HepG2 (cell line): Measurements from ENCODE around the gene DNMT3B. TPM values are rescaled to one million over a fixed set of nuclear protein-coding genes. Genes with fewer than 3 reads are reported as not detected.
A peak's percentile ranks its signal among the peaks of the same experiment; 100 is the strongest.

Source experiments
- ATAC-seq: fragments of 200-7000 bp; cut with Tn5 transposase; 3 replicates; pipeline ENCODE4 v1.9.1; 2020; ENCODE audit warnings: mild to moderate bottlenecking, moderate library complexity
- BruUV-seq: library from RNA; stranded (reverse); fragments of 400-500 nt; replicated peaks from 2 replicates; lab custom pipeline; 2021; lab: Mats Ljungman, UMichigan
- CTCF ChIA-PET: fragments of 300-600 bp; formaldehyde crosslinking; extraction: SDS; loops from one replicate; lab custom pipeline; 2021; ENCODE audit warnings: low total read pairs, inconsistent platforms, low intra/inter-chr PET ratio; lab: Yijun Ruan, JAX
- POLR2A ChIA-PET: fragments of 350-600 bp; sonication (Branson Sonifier 250); formaldehyde crosslinking; loops from one replicate; lab custom pipeline; 2020; ENCODE audit warnings: antibody characterized with exemption, inconsistent platforms; lab: Yijun Ruan, JAX
- DNase-seq: peaks from one replicate; pipeline ENCODE4 v3.0.0-alpha.2; 2015; ENCODE audit warnings: low spot score
- FAIRE-seq: peaks from 3 replicates; lab custom pipeline; 2011; peaks lifted over from hg19 to GRCh38; lab: Jason Lieb, UNC
- H2AFZ ChIP-seq: one replicate; pipeline ENCODE4 v1.6.1; 2011; ENCODE audit warnings: low read length, inconsistent platforms
- H3K27ac ChIP-seq: fragments of 300-600 bp; 3 replicates; pipeline ENCODE4 v1.8.0; 2011; ENCODE audit warnings: mixed run types, mild to moderate bottlenecking, mixed read lengths, low read length, inconsistent platforms; ENCODE audit not compliant: insufficient read depth; ENCODE audit errors: extremely low read length
- H3K27me3 ChIP-seq, 2 experiments: fragments of 200-600 bp in 1 of 2; 2 replicates in 1 of 2; 3 replicates in 1 of 2; pipeline versions ENCODE4 v1.6.0 to v1.8.0; 2011; ENCODE audit warnings: low read length in 2 of 2, mild to moderate bottlenecking in 2 of 2, moderate library complexity in 2 of 2, inconsistent platforms in 1 of 2; ENCODE audit not compliant: insufficient read depth in 2 of 2, control insufficient read depth in 1 of 2
- H3K36me3 ChIP-seq, 2 experiments: fragments of 200-600 bp in 1 of 2; replicated peaks in 1 of 2; 2 replicates in 1 of 2; 3 replicates in 1 of 2; pipeline versions ENCODE4 v1.5.1 to v1.8.0; 2011; ENCODE audit warnings: low read length in 2 of 2, inconsistent platforms in 1 of 2; ENCODE audit not compliant: insufficient read depth in 2 of 2, control insufficient read depth in 1 of 2
- H3K4me1 ChIP-seq: 2 replicates; pipeline ENCODE4 v1.5.1; 2012; ENCODE audit warnings: low read length, inconsistent platforms; ENCODE audit not compliant: insufficient read depth
- H3K4me2 ChIP-seq: 2 replicates; pipeline ENCODE4 v1.6.0; 2011; ENCODE audit warnings: low read depth, low read length, inconsistent platforms
- H3K4me3 ChIP-seq, 3 experiments: fragments of 200-600 bp in 1 of 3; sonication (generic), shearing (Covaris generic) in 1 of 3; replicated peaks in 1 of 3; 2 replicates each; pipeline ENCODE4 v1.5.1; 2011 to 2016; ENCODE audit warnings: low read length in 3 of 3, inconsistent platforms in 2 of 3, low read depth in 2 of 3, mild to moderate bottlenecking in 2 of 3, control low read depth in 1 of 3, mixed read lengths in 1 of 3; ENCODE audit not compliant: insufficient read depth in 1 of 3
- H3K79me2 ChIP-seq: one replicate; pipeline ENCODE4 v1.6.1; 2011; ENCODE audit warnings: low read length, inconsistent platforms; ENCODE audit not compliant: insufficient read depth
- H3K9ac ChIP-seq: 2 replicates; pipeline ENCODE4 v1.6.0; 2011; ENCODE audit warnings: mild to moderate bottlenecking, low read depth, low read length, inconsistent platforms; ENCODE audit not compliant: insufficient read depth
- H3K9me3 ChIP-seq: 2 replicates; pipeline ENCODE4 v1.5.1; 2012; ENCODE audit warnings: mild to moderate bottlenecking, low read length
- H4K20me1 ChIP-seq: 2 replicates; pipeline ENCODE4 v1.6.0; 2011; ENCODE audit warnings: inconsistent platforms, mild to moderate bottlenecking, low read length, moderate library complexity; ENCODE audit not compliant: insufficient read depth
- EEA1 ChIP-seq: sonication (generic); formaldehyde crosslinking; IDR thresholded peaks from 2 replicates; pipeline ENCODE4 v1.5.1; 2020; ENCODE audit warnings: mild to moderate bottlenecking, missing genetic modification reagents, borderline replicate concordance
- NRL ChIP-seq: sonication (generic); formaldehyde crosslinking; IDR thresholded peaks from 2 replicates; pipeline ENCODE4 v1.5.0; 2020; ENCODE audit warnings: missing genetic modification reagents, mild to moderate bottlenecking, moderate library complexity, borderline replicate concordance
- RARG ChIP-seq: sonication (generic); formaldehyde crosslinking; IDR thresholded peaks from 2 replicates; pipeline ENCODE4 v1.4.0; 2020; ENCODE audit warnings: low read depth, mild to moderate bottlenecking, missing genetic modification reagents
- SKIL ChIP-seq: sonication (generic); formaldehyde crosslinking; IDR thresholded peaks from 2 replicates; pipeline ENCODE4 v1.8.0; 2022; ENCODE audit warnings: missing genetic modification reagents, mild to moderate bottlenecking, moderate library complexity, borderline replicate concordance
- ZNF773 ChIP-seq: sonication (generic); formaldehyde crosslinking; IDR thresholded peaks from 2 replicates; pipeline ENCODE4 v1.4.0; 2020; ENCODE audit warnings: missing genetic modification reagents, borderline replicate concordance
- ZNF891 ChIP-seq: sonication (generic); formaldehyde crosslinking; IDR thresholded peaks from 2 replicates; pipeline ENCODE4 v1.5.0; 2020; ENCODE audit warnings: mild to moderate bottlenecking, missing genetic modification reagents
- WGBS: methylation state at CpG from one replicate; pipeline ENCODE4 v1.1.6; 2017; ENCODE audit warnings: low lambda C conversion rate; 5-methylcytosine and 5-hydroxymethylcytosine counted together
- in situ Hi-C: cut with HindIII; loops from 2 replicates; pipeline ENCODE4 v1.10.0; 2017; ENCODE audit warnings: low pct_unique_long_range_greater_than_20kb; ENCODE audit not compliant: extremely low pct_ligation_motif_present
- intact Hi-C: fragments of 100-400 bp; cut with micrococcal nuclease; formaldehyde crosslinking; loops from one replicate; pipeline ENCODE4 v1.10.0; 2022; ENCODE audit not compliant: unreplicated experiment
- polyA plus RNA-seq, 8 experiments: library from polyadenylated mRNA; depleted of rRNA in 3 of 8; stranded (reverse) in 7 of 8; unstranded in 1 of 8; fragments of >200 nt; fragmentation: Illumina TruSeq in 4 of 8; extraction: Trizol in 4 of 8; gene quantifications; 2 replicates each; pipeline versions ENCODE4 v1.2.1 to v1.2.3, GENCODE V29; 2011 to 2016; ENCODE audit warnings: low read depth in 4 of 8, missing spikeins in 1 of 8, mixed read lengths in 1 of 8; ENCODE audit not compliant: insufficient read depth in 1 of 8
- total RNA-seq, 5 experiments: library from RNA; depleted of rRNA; stranded (reverse); fragments of >200 nt; fragmentation: Illumina TruSeq; extraction: Trizol; gene quantifications; 2 replicates each; pipeline ENCODE4 v1.2.3, GENCODE V29; 2016; ENCODE audit warnings: low read depth in 1 of 5

DNMT3B gene
- total and polyA plus RNA-seq, 2 of the 13 experiments (the other 11 are each of a cell fraction or from before 2014, with no cell fraction given), result 3.8 to 13.9 TPM

GRCh38 chr20:32784369-32785080, 22.3 kb downstream of the DNMT3B start:
- no peaks in the 10 kb centered on the region for H3K9me3 ChIP-seq
- no peaks in the 10 kb centered on the region for H3K27me3 ChIP-seq
- no TSS peak for BruUV-seq
- no peaks in the 10 kb centered on the region for H4K20me1 ChIP-seq
- DNase-seq (no peak), ATAC-seq (no peak), FAIRE-seq (no peak)
- H3K9ac ChIP-seq, result no peak overlapping the region
- ChIA-PET POLR2A (no interaction called here), CTCF (no interaction called here)
- in situ Hi-C loops (loop anchor here (5.0 kb wide), 1 partner anchor 313 kb away; no protein-coding TSS in a partner anchor), intact Hi-C loops (no loop called here)
- H3K4me1 ChIP-seq, result no peaks in the 10 kb centered on the region
- peaks cover 8 to 44% of the 10 kb centered on the region in 2 experiments; a peak in 4 of 5 replicates for H3K36me3 ChIP-seq
- no peaks in the 10 kb centered on the region for H3K79me2 ChIP-seq
- no peak overlapping the region for H3K4me2 ChIP-seq
- TF ChIP-seq RARG (CRISPR knock-in tag) (no peak), SKIL (CRISPR knock-in tag) (0 out of 2 replicates have a peak, but pooled peaks have one; percentile 13)
- H2AFZ ChIP-seq, result no peak overlapping the region
- no peak overlapping the region for H3K4me3 ChIP-seq
- no peak overlapping the region for H3K27ac ChIP-seq
- 94% methylated on average over 13 of the region's 13 CpGs for WGBS

- DNase-seq (no peak), ATAC-seq (no peak), FAIRE-seq (no peak)
- 94% methylated on average over 16 of the region's 16 CpGs for WGBS
- TF ChIP-seq EEA1 (CRISPR knock-in tag) (0 out of 2 replicates have a peak, but pooled peaks have one; percentile 40), ZNF891 (CRISPR knock-in tag) (0 out of 2 replicates have a peak, but pooled peaks have one; percentile 28), NRL (CRISPR knock-in tag) (0 out of 2 replicates have a peak, but pooled peaks have one; percentile 22), ZNF773 (no peak)
- Histone ChIP-seq H3K4me1 (no peaks in the 10 kb centered on the region), H3K79me2 (no peaks in the 10 kb centered on the region), H3K9ac (no peak overlapping the region), H3K9me3 (no peaks in the 10 kb centered on the region), H4K20me1 (no peaks in the 10 kb centered on the region), H3K27ac (no peak overlapping the region), H3K4me3 (no peak overlapping the region), H3K36me3 (peaks cover 8 to 42% of the 10 kb centered on the region in 2 experiments; a peak in 4 of 5 replicates), H3K4me2 (no peak overlapping the region), H3K27me3 (no peaks in the 10 kb centered on the region), H2AFZ (no peak overlapping the region)
- no TSS peak for BruUV-seq
- in situ Hi-C loops, result loop anchor here (5.0 kb wide), 1 partner anchor 311 kb away; no protein-coding TSS in a partner anchor
- intact Hi-C loops, result loop anchor here (2.0 kb wide), 1 partner anchor 67 kb away; no protein-coding TSS in a partner anchor
- ChIA-PET CTCF (no interaction called here), POLR2A (no interaction called here)
Observed at GRCh38 chr20:32786059-32786760, 24.0 kb downstream of the DNMT3B start.
